Measurements from ENCODE around the gene WDR12. TPM values are rescaled to one million over a fixed set of nuclear protein-coding genes. Genes with fewer than 3 reads are reported as not detected.

The WDR12 gene
- total and polyA plus RNA-seq, 2 of the 13 experiments (the other 11 are each of a cell fraction or from before 2014, with no cell fraction given), result 94.4 to 216 TPM

- TF ChIP-seq AFF4 (CRISPR knock-in tag; IDR thresholded peaks at IDR 0.05), result no peak
- no peak for TF ChIP-seq THAP7 (CRISPR knock-in tag; IDR thresholded peaks at IDR 0.05)
- TF ChIP-seq SSRP1 (CRISPR knock-in tag; IDR thresholded peaks at IDR 0.05), result no peak
- no peak for TF ChIP-seq TBP (CRISPR knock-in tag; IDR thresholded peaks at IDR 0.05)
- TF ChIP-seq ZNF703 (CRISPR knock-in tag; IDR thresholded peaks at IDR 0.05; ENCODE audit: borderline replicate concordance), result no peak
These were observed 21.1 kb upstream of the WDR12 start (continued) for GRCh38 chr2:202932425-202933138.

GRCh38 chr2:202918860-202919259, 7.4 kb upstream of the WDR12 start:
- CTCF ChIA-PET (ENCODE audit: low intra/inter-chr PET ratio, low total read pairs), result no interaction called here
- FAIRE-seq, result no peak
- WGBS (ENCODE audit: low lambda C conversion rate), result 48% methylated on average over 1 of the region's 1 CpG

More at GRCh38 chr2:202918860-202919259, 7.4 kb upstream of the WDR12 start:
- intact Hi-C loops (cut with micrococcal nuclease; ENCODE audit: unreplicated experiment), result loop anchor here (10.0 kb wide), 1 partner anchor 206 kb away; no protein-coding TSS in a partner anchor
- H3K27me3 ChIP-seq (ENCODE audit: control insufficient read depth in 1 of 2, insufficient read depth in 2 of 2, low read length in 2 of 2), result no peaks in the 10 kb centered on the region
- TF ChIP-seq RBM22 (optimal IDR thresholded peaks at IDR 0.05; ENCODE audit: low read length), result no peak
- TF ChIP-seq HCFC1 (IDR thresholded peaks at IDR 0.05; ENCODE audit: low read depth, low read length), result no peak
- TF ChIP-seq HMGA1 (CRISPR knock-in tag; conservative IDR thresholded peaks at IDR 0.05), result no peak
- TF ChIP-seq ATF1 (CRISPR knock-in tag; IDR thresholded peaks at IDR 0.05), result no peak
- TF ChIP-seq HIVEP1 (CRISPR knock-in tag; IDR thresholded peaks at IDR 0.05), result no peak
- no peak for TF ChIP-seq BORCS8-MEF2B (CRISPR knock-in tag; IDR thresholded peaks at IDR 0.05)
- TF ChIP-seq SAP130 (CRISPR knock-in tag; IDR thresholded peaks at IDR 0.05; ENCODE audit: low read depth), result no peak
- no peak for TF ChIP-seq GATA4 (IDR thresholded peaks at IDR 0.05; ENCODE audit: borderline replicate concordance, low read depth)
- TF ChIP-seq MIER3 (CRISPR knock-in tag; IDR thresholded peaks at IDR 0.05; ENCODE audit: borderline replicate concordance), result no peak
- no peak for TF ChIP-seq ZNF160 (CRISPR knock-in tag; IDR thresholded peaks at IDR 0.05)
- no peak for TF ChIP-seq NCOR1 (IDR thresholded peaks at IDR 0.05; ENCODE audit: borderline replicate concordance, low read length)
- no peak for TF ChIP-seq ZNF674 (CRISPR knock-in tag; IDR thresholded peaks at IDR 0.05; ENCODE audit: low read depth)
- TF ChIP-seq FOXJ3 (CRISPR knock-in tag; IDR thresholded peaks at IDR 0.05; ENCODE audit: borderline replicate concordance), result no peak
- TF ChIP-seq GZF1 (CRISPR knock-in tag; IDR thresholded peaks at IDR 0.05), result no peak
- no peak for TF ChIP-seq ZBTB7A (CRISPR knock-in tag; IDR thresholded peaks at IDR 0.05)
- H3K27ac ChIP-seq (ENCODE audit: extremely low read length, insufficient read depth, low read length), result no peak overlapping the region
- no peaks in the 10 kb centered on the region for H3K9me3 ChIP-seq (ENCODE audit: low read length)
- ATAC-seq, result no peak
- no TSS peak for BruUV-seq (replicated peaks)
- no peaks in the 10 kb centered on the region for H3K4me1 ChIP-seq (ENCODE audit: insufficient read depth, low read length)
- no peak for DNase-seq (ENCODE audit: low spot score)
- in situ Hi-C loops (cut with HindIII; ENCODE audit: extremely low pct_ligation_motif_present, low pct_unique_long_range_greater_than_20kb), result no loop called here
- POLR2A ChIA-PET, result no interaction called here
- H3K4me2 ChIP-seq (ENCODE audit: low read depth, low read length), result no peak overlapping the region
- H2AFZ ChIP-seq (ENCODE audit: low read length), result no peak overlapping the region
- no peak overlapping the region for H3K4me3 ChIP-seq (replicated peaks in 1 of 3; ENCODE audit: insufficient read depth in 1 of 3, low read depth in 2 of 3, low read length in 3 of 3)
- H3K36me3 ChIP-seq (replicated peaks in 1 of 2; ENCODE audit: control insufficient read depth in 1 of 2, insufficient read depth in 2 of 2, low read length in 2 of 2), result no peaks in the 10 kb centered on the region
- no peaks in the 10 kb centered on the region for H4K20me1 ChIP-seq (ENCODE audit: insufficient read depth, low read length)
- no peaks in the 10 kb centered on the region for H3K79me2 ChIP-seq (ENCODE audit: insufficient read depth, low read length)
- H3K9ac ChIP-seq (ENCODE audit: insufficient read depth, low read depth, low read length), result no peak overlapping the region
